ENCODE results near the gene MYO1E. TPM values are rescaled to one million over a fixed set of nuclear protein-coding genes. Genes with fewer than 3 reads are reported as not detected.
A peak's percentile ranks its signal among the peaks of the same experiment; 100 is the strongest.

MYO1E gene
- total RNA-seq, 1 donor from 2014 or later, result 23.6 TPM

DNA sequence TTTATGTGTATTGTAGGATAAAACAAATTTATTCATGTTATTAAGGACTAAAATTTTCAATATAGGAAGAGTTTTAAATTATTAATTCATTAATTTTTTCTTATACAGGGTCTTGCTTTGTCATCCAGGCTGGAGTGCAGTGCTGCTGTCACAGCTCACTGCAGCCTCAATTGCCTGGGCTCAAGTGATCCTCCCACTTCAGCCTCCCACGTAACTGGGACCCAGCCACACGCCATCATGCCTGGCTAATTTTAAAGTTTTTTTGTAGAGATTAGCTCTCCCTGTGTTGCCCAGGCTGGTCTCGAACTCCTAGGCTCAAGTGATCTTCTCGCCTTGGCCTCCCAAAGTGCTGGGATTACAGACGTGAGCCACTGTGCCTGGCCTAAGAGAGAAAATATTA lies 253.0 kb downstream of the MYO1E start:
- no peak for DNase-seq
- no peaks in the 10 kb centered on the region for H3K27me3 ChIP-seq (ENCODE audit: low read depth)
- no peak overlapping the region for H3K4me3 ChIP-seq
- H3K4me1 ChIP-seq, result no peaks in the 10 kb centered on the region
- intact Hi-C loops (cut with micrococcal nuclease), result no loop called here
- H3K36me3 ChIP-seq, result no peaks in the 10 kb centered on the region
- no peaks in the 10 kb centered on the region for H3K9me3 ChIP-seq (replicated peaks)
- no peak overlapping the region for H3K27ac ChIP-seq (replicated peaks)
- TF ChIP-seq, protein P1, sequence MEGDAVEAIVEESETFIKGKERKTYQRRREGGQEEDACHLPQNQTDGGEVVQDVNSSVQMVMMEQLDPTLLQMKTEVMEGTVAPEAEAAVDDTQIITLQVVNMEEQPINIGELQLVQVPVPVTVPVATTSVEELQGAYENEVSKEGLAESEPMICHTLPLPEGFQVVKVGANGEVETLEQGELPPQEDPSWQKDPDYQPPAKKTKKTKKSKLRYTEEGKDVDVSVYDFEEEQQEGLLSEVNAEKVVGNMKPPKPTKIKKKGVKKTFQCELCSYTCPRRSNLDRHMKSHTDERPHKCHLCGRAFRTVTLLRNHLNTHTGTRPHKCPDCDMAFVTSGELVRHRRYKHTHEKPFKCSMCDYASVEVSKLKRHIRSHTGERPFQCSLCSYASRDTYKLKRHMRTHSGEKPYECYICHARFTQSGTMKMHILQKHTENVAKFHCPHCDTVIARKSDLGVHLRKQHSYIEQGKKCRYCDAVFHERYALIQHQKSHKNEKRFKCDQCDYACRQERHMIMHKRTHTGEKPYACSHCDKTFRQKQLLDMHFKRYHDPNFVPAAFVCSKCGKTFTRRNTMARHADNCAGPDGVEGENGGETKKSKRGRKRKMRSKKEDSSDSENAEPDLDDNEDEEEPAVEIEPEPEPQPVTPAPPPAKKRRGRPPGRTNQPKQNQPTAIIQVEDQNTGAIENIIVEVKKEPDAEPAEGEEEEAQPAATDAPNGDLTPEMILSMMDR (IDR thresholded peaks at IDR 0.05; ENCODE audit: borderline replicate concordance), result no peak

- H3K27ac ChIP-seq (replicated peaks), result no peak overlapping the region
- TF ChIP-seq, protein P1 (IDR thresholded peaks at IDR 0.05; ENCODE audit: borderline replicate concordance), result no peak
- no peaks in the 10 kb centered on the region for H3K4me1 ChIP-seq
- no peak overlapping the region for H3K4me3 ChIP-seq
- no peaks in the 10 kb centered on the region for H3K36me3 ChIP-seq
- intact Hi-C loops (cut with micrococcal nuclease), result no loop called here
- no peaks in the 10 kb centered on the region for H3K27me3 ChIP-seq (ENCODE audit: low read depth)
- no peaks in the 10 kb centered on the region for H3K9me3 ChIP-seq (replicated peaks)
- no peak for DNase-seq
These were observed 255.9 kb downstream of the MYO1E start for GRCh38 chr15:59116771-59117170.

DNA sequence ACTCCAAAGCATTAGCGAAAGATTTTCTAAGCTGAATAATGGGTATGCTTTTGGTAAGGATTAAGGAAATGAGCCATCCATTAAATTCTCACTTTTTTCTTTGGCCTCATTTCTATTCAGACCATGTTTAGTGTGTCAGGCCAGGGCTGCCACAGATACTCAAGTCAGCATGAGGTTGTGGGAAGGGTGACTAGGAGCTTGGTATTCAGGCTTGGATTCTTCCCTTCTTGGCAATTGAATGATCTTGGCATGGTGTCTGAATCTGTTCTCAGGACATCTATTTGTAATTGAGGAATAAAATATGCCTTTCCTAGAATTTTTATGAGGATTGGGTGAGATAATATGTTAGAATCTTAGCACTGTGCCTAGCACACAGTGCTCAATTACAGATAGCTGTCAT lies 256.5 kb downstream of the MYO1E start:
- H3K4me3 ChIP-seq, result no peak overlapping the region
- no peaks in the 10 kb centered on the region for H3K4me1 ChIP-seq
- no peaks in the 10 kb centered on the region for H3K9me3 ChIP-seq (replicated peaks)
- no peaks in the 10 kb centered on the region for H3K36me3 ChIP-seq
- intact Hi-C loops (cut with micrococcal nuclease), result no loop called here
- no peak for DNase-seq
- H3K27me3 ChIP-seq (ENCODE audit: low read depth), result no peaks in the 10 kb centered on the region
- TF ChIP-seq, protein P1 (IDR thresholded peaks at IDR 0.05; ENCODE audit: borderline replicate concordance), result no peak
- no peak overlapping the region for H3K27ac ChIP-seq (replicated peaks)

- H3K9me3 ChIP-seq (replicated peaks), result no peaks in the 10 kb centered on the region
These were observed 257.6 kb downstream of the MYO1E start for GRCh38 chr15:59115047-59115446.

DNA sequence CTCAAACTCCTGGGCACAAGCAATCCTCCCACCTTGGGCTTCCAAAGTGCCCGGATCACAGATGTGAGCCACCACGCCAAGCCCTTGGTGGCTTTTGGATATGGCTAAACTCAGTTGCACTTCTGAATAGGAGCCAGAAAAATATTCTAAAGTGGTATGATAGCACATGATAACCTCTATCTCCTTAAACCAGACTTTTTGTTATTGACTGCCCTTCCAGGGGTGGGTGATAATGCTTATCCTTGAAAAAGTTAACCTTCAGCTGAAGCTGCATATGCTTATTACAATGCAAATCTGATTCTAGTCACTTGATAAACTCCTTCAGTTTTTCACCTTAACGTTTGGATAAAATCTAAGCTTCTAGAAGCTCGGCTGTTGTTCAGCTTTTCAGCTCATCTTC lies 261.4 kb downstream of the MYO1E start:
- no peak overlapping the region for H3K27ac ChIP-seq (replicated peaks)
- no peaks in the 10 kb centered on the region for H3K36me3 ChIP-seq
- H3K4me1 ChIP-seq, result no peaks in the 10 kb centered on the region
- H3K4me3 ChIP-seq, result no peak overlapping the region
- no peak for DNase-seq
- TF ChIP-seq, protein P1 (IDR thresholded peaks at IDR 0.05; ENCODE audit: borderline replicate concordance), result no peak
- no peaks in the 10 kb centered on the region for H3K27me3 ChIP-seq (ENCODE audit: low read depth)
- intact Hi-C loops (cut with micrococcal nuclease), result no loop called here
- H3K9me3 ChIP-seq (replicated peaks), result no peaks in the 10 kb centered on the region

More at GRCh38 chr15:59115047-59115446, 257.6 kb downstream of the MYO1E start:
- Histone ChIP-seq H3K4me1 (no peaks in the 10 kb centered on the region), H3K4me3 (no peak overlapping the region), H3K27me3 (ENCODE audit: low read depth) (no peaks in the 10 kb centered on the region), H3K36me3 (no peaks in the 10 kb centered on the region), H3K27ac (replicated peaks) (no peak overlapping the region)
- TF ChIP-seq, protein P1 (IDR thresholded peaks at IDR 0.05; ENCODE audit: borderline replicate concordance), result no peak
- DNase-seq, result no peak
- intact Hi-C loops (cut with micrococcal nuclease), result no loop called here

DNA sequence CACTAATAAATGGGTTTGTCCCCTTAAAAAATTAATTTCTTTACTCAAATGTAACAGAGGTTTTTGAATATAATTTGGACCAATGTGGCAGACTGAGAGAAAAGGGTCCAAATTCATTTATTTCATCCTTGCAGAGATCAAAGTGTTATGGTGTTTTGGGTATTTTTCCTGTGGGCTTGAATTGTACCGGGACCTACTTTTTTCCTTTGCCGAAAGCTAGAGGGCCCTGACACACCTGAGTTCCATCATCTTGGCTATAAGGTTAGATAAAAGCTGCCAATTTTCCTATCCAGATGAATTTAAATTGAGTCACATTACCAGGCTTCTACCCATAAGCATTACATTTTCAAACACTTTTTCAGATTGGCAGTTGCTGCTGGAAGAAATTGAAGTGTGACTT lies 266.8 kb downstream of the MYO1E start:
- Histone ChIP-seq H3K9me3 (replicated peaks) (no peaks in the 10 kb centered on the region), H3K27me3 (ENCODE audit: low read depth) (no peaks in the 10 kb centered on the region), H3K27ac (replicated peaks) (no peak overlapping the region), H3K4me1 (peaks cover 13% of the 10 kb centered on the region), H3K4me3 (peak overlapping the region; percentile 69), H3K36me3 (no peaks in the 10 kb centered on the region)
- intact Hi-C loops (cut with micrococcal nuclease), result no loop called here
- no peak for DNase-seq
- TF ChIP-seq, protein P1 (IDR thresholded peaks at IDR 0.05; ENCODE audit: borderline replicate concordance), result no peak
